PFSK-1 (cell line): Measurements from ENCODE around the gene LSAMP.

Experiments
- FOXP2 ChIP-seq: optimal IDR thresholded peaks from 2 replicates; pipeline ENCODE3; 2011; ENCODE audit warnings: borderline replicate concordance, control low read depth, inconsistent platforms; ENCODE audit not compliant: insufficient read depth; ENCODE audit errors: extremely low read length, extremely low read depth
- POLR2AphosphoS5 ChIP-seq: IDR thresholded peaks from 2 replicates; pipeline ENCODE4 v1.6.1; 2012; ENCODE audit warnings: low read depth, mild to moderate bottlenecking, control low read depth, low read length, moderate library complexity
- SIN3A ChIP-seq: IDR thresholded peaks from 2 replicates; pipeline ENCODE4 v1.6.1; 2012; ENCODE audit warnings: mild to moderate bottlenecking, low read length, moderate library complexity, borderline replicate concordance; ENCODE audit not compliant: insufficient read depth
- TAF1 ChIP-seq: IDR thresholded peaks from 2 replicates; pipeline ENCODE4 v1.6.1; 2012; ENCODE audit warnings: low read length, control low read depth, borderline replicate concordance; ENCODE audit not compliant: insufficient read depth
- TF ChIP-seq, protein P1 (sequence below), 2 experiments: IDR thresholded peaks; 2 replicates each; pipeline versions ENCODE4 v1.6.1 to v1.8.0; 2011 to 2012; ENCODE audit warnings: low read depth in 2 of 2, low read length in 2 of 2, control low read depth in 1 of 2, inconsistent platforms in 1 of 2, mild to moderate bottlenecking in 1 of 2, moderate library complexity in 1 of 2; ENCODE audit not compliant: insufficient read depth in 1 of 2

Gene LSAMP

DNA sequence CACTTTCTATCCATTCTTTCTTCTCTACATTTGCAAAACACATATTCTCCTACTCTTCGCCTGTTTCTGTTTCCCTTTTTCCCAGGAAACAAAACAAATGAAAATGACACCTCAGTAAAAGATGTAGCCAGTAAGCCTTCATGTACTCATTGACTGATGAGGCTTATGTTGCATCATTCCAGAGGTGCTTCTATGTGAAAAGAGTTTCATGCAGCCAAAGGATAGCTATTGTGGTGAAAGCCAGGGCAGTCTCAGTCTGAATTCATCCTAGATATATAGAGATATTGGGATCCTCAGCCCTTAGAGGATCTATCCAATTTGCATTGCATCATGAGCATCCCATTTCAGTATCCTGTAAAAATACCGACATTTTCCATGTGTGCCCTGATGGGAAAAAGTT, 554.7 kb downstream of the LSAMP start:
- TF ChIP-seq FOXP2 = no peak
- no peak for TF ChIP-seq TAF1

DNA sequence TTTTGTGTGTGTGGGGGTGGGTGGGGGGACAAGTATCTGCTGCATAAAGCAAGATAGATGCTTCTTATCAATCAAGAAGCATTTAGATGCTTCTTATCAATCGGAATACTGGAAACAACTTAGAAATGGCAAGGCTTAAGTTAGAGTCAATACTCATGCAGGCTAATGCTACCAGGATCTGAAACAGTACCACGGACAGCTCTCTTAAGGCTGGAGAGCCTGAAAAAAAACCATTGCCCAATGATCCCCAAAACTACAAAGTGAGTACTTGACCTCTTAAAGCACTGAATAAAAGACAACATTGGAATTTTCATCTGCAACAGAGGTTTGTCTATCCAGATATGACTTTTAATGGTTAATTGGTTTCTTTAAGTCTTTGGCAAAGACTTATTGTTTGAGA, 559.7 kb downstream of the LSAMP start:
- TF ChIP-seq, protein P1, sequence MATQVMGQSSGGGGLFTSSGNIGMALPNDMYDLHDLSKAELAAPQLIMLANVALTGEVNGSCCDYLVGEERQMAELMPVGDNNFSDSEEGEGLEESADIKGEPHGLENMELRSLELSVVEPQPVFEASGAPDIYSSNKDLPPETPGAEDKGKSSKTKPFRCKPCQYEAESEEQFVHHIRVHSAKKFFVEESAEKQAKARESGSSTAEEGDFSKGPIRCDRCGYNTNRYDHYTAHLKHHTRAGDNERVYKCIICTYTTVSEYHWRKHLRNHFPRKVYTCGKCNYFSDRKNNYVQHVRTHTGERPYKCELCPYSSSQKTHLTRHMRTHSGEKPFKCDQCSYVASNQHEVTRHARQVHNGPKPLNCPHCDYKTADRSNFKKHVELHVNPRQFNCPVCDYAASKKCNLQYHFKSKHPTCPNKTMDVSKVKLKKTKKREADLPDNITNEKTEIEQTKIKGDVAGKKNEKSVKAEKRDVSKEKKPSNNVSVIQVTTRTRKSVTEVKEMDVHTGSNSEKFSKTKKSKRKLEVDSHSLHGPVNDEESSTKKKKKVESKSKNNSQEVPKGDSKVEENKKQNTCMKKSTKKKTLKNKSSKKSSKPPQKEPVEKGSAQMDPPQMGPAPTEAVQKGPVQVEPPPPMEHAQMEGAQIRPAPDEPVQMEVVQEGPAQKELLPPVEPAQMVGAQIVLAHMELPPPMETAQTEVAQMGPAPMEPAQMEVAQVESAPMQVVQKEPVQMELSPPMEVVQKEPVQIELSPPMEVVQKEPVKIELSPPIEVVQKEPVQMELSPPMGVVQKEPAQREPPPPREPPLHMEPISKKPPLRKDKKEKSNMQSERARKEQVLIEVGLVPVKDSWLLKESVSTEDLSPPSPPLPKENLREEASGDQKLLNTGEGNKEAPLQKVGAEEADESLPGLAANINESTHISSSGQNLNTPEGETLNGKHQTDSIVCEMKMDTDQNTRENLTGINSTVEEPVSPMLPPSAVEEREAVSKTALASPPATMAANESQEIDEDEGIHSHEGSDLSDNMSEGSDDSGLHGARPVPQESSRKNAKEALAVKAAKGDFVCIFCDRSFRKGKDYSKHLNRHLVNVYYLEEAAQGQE (IDR thresholded peaks at IDR 0.05; ENCODE audit: insufficient read depth in 1 of 2, low read depth in 2 of 2, low read length in 2 of 2) = peak; percentile 76 to 92
- TF ChIP-seq POLR2AphosphoS5 (no peak), SIN3A (no peak)

DNA sequence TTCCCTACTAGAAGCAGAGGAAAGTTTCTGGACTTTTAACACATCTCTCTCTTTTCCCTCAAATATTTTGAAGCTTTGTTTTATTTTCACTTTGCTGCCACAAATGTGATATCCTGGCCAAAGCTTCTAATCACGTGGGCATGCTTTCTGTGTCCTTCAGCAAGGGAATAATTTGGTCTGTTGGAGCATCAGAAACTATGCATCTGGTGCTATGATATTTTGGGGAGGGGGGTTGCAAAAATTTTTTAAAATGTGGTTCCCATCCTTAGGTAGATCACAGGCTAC, 567.7 kb downstream of the LSAMP start:
- no peak for TF ChIP-seq FOXP2
- no peak for TF ChIP-seq TAF1
- no peak for TF ChIP-seq POLR2AphosphoS5
- TF ChIP-seq, protein P1 (IDR thresholded peaks at IDR 0.05; ENCODE audit: insufficient read depth in 1 of 2, low read depth in 2 of 2, low read length in 2 of 2) = no peak
- TF ChIP-seq SIN3A = no peak

DNA sequence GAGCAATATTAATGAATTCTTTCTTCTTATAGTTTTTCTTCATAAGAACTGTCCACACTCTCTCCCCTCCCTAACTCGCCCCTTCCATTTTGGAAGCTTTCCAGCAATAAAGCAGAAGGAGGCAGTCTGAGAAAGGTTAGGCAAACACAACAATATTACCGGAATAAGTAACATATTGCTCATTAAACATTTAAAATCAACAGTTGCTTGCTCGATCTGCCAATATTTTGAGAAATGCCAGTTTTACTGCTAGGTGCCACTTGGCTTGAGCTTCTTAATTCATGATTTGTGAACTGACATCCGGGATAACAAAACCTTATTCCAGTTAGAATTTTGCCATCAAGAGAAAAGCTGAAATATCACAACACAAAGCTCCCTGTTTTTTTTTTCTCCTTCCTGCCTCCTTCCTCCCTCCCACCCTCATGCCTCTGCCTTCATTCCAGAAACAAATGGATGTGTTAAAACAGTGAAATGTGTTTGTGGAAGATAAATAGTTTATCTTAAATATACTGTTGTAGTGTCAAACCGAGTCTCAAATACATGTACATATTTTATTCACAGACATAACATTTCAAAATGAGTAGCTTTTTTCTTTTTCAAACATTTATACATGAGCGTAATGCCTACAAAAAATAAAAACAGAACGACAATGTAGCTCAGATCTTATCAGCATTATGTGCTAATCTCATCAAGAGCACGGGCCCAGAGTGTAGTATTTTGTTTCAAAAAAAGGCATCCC, 568.2 kb downstream of the LSAMP start:
- TF ChIP-seq FOXP2 (no peak), POLR2AphosphoS5 (no peak), SIN3A (no peak), TAF1 (no peak)
- TF ChIP-seq, protein P1 (IDR thresholded peaks at IDR 0.05; ENCODE audit: insufficient read depth in 1 of 2, low read depth in 2 of 2, low read length in 2 of 2) = no peak

DNA sequence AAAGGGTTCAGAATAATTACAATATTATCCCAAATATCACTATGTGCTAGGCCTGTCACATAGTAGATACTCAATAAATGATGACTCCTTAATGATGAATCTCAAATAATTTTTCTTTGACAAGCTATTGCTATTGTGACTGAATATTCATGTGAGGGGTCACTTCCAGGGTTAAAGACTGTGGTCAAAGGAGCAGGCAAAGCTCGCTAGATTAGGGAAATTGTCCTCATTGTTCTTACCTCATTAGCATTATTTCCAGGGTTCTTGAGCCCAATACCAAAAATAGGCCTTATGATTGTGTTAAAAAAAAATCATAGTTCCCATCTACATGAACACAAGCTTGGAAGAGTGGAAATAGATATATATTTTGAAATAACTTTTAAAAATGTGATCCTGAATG, 569.8 kb downstream of the LSAMP start:
- TF ChIP-seq POLR2AphosphoS5 = no peak
- no peak for TF ChIP-seq TAF1
- TF ChIP-seq FOXP2 = no peak
- TF ChIP-seq, protein P1 (IDR thresholded peaks at IDR 0.05; ENCODE audit: insufficient read depth in 1 of 2, low read depth in 2 of 2, low read length in 2 of 2) = no peak
- TF ChIP-seq SIN3A = no peak
